ENCODE data around the gene INKA2. TPM values are rescaled to one million over a fixed set of nuclear protein-coding genes. Genes with fewer than 3 reads are reported as not detected.

INKA2 gene
- 5.3 TPM for polyA plus RNA-seq (2013, experiment 1 of 2)
- 4.5 TPM for polyA plus RNA-seq (2013, experiment 2 of 2)

- H3K9me3 ChIP-seq (ENCODE audit: insufficient read depth, low read depth, low read length) = no peaks in the 10 kb centered on the region
- H3K4me1 ChIP-seq (ENCODE audit: insufficient read depth, low read length) = peaks cover 27% of the 10 kb centered on the region
- H3K27me3 ChIP-seq (ENCODE audit: insufficient read depth, low read length) = peaks cover 17% of the 10 kb centered on the region
- no peaks in the 10 kb centered on the region for H3K36me3 ChIP-seq (ENCODE audit: insufficient read depth, low read length)
- peak within 1 kb of the TSS; percentile 89; the same call in 1 of the 2 replicates for H3K27ac ChIP-seq (ENCODE audit: low read depth, low read length)
- H3K4me3 ChIP-seq (ENCODE audit: low read length) = peak within 1 kb of the TSS; percentile 74
- WGBS = under 1% methylated on average over 59 of the region's 59 CpGs
- peak within 1 kb of the TSS; percentile 64 for H3K9ac ChIP-seq (ENCODE audit: low read depth, low read length)
Measured at GRCh38 chr1:111739194-111739924, at the start of gene INKA2. TSS of gene INKA2 (minus strand) at chr1:111739395. CDS start at chr1:111739242, 153 bp downstream.

GRCh38 chr1:111786669-111787207 is 47.5 kb upstream of the INKA2 start:
- H3K27ac ChIP-seq (ENCODE audit: low read depth, low read length) = no peak overlapping the region
- no peak overlapping the region for H3K4me3 ChIP-seq (ENCODE audit: low read length)
- no peak overlapping the region for H3K9ac ChIP-seq (ENCODE audit: low read depth, low read length)
- H3K4me1 ChIP-seq (ENCODE audit: insufficient read depth, low read length) = no peaks in the 10 kb centered on the region
- 90% methylated on average over 9 of the region's 9 CpGs for WGBS
- H3K27me3 ChIP-seq (ENCODE audit: insufficient read depth, low read length) = no peaks in the 10 kb centered on the region
- H3K36me3 ChIP-seq (ENCODE audit: insufficient read depth, low read length) = no peaks in the 10 kb centered on the region
- H3K9me3 ChIP-seq (ENCODE audit: insufficient read depth, low read depth, low read length) = no peaks in the 10 kb centered on the region

GRCh38 chr1:111784273-111784901 is 45.2 kb upstream of the INKA2 start:
- H3K4me1 ChIP-seq (ENCODE audit: insufficient read depth, low read length) = no peaks in the 10 kb centered on the region
- 88% methylated on average over 2 of the region's 4 CpGs for WGBS
- no peaks in the 10 kb centered on the region for H3K9me3 ChIP-seq (ENCODE audit: insufficient read depth, low read depth, low read length)
- no peak overlapping the region for H3K9ac ChIP-seq (ENCODE audit: low read depth, low read length)
- no peak overlapping the region for H3K4me3 ChIP-seq (ENCODE audit: low read length)
- H3K27ac ChIP-seq (ENCODE audit: low read depth, low read length) = no peak overlapping the region
- H3K36me3 ChIP-seq (ENCODE audit: insufficient read depth, low read length) = no peaks in the 10 kb centered on the region
- H3K27me3 ChIP-seq (ENCODE audit: insufficient read depth, low read length) = no peaks in the 10 kb centered on the region

- no peaks in the 10 kb centered on the region for H3K36me3 ChIP-seq (ENCODE audit: insufficient read depth, low read length)
- H3K4me3 ChIP-seq (ENCODE audit: low read length) = no peak overlapping the region
- H3K4me1 ChIP-seq (ENCODE audit: insufficient read depth, low read length) = 0 out of 2 replicates have a peak, but pooled peaks cover 4% of the 10 kb centered on the region
- no peaks in the 10 kb centered on the region for H3K9me3 ChIP-seq (ENCODE audit: insufficient read depth, low read depth, low read length)
- no CpG with 5 or more reads among the region's 2 CpGs for WGBS
- no peak overlapping the region for H3K27ac ChIP-seq (ENCODE audit: low read depth, low read length)
- no peaks in the 10 kb centered on the region for H3K27me3 ChIP-seq (ENCODE audit: insufficient read depth, low read length)
- no peak overlapping the region for H3K9ac ChIP-seq (ENCODE audit: low read depth, low read length)
Measured at GRCh38 chr1:111779546-111779945, 40.4 kb upstream of the INKA2 start.

- Histone ChIP-seq H3K36me3 (ENCODE audit: insufficient read depth, low read length) (no peaks in the 10 kb centered on the region), H3K4me1 (ENCODE audit: insufficient read depth, low read length) (0 out of 2 replicates have a peak, but pooled peaks cover 4% of the 10 kb centered on the region), H3K27me3 (ENCODE audit: insufficient read depth, low read length) (no peaks in the 10 kb centered on the region), H3K27ac (ENCODE audit: low read depth, low read length) (no peak overlapping the region; the same call in 1 of the 2 replicates), H3K4me3 (ENCODE audit: low read length) (no peak overlapping the region), H3K9me3 (ENCODE audit: insufficient read depth, low read depth, low read length) (no peaks in the 10 kb centered on the region), H3K9ac (ENCODE audit: low read depth, low read length) (no peak overlapping the region)
- WGBS = 79% methylated on average over 2 of the region's 2 CpGs
Measured at GRCh38 chr1:111778541-111779051, 39.4 kb upstream of the INKA2 start.

- 95% methylated on average over 6 of the region's 6 CpGs for WGBS
- Histone ChIP-seq H3K4me3 (ENCODE audit: low read length) (no peak overlapping the region), H3K27ac (ENCODE audit: low read depth, low read length) (peak overlapping the region; percentile 42; the same call in 1 of the 2 replicates)
Measured at GRCh38 chr1:111778066-111778465, 38.9 kb upstream of the INKA2 start.

GRCh38 chr1:111777301-111777700 is 38.1 kb upstream of the INKA2 start:
- H3K36me3 ChIP-seq (ENCODE audit: insufficient read depth, low read length) = no peaks in the 10 kb centered on the region
- WGBS = 94% methylated on average over 1 of the region's 1 CpG
- no peak overlapping the region for H3K4me3 ChIP-seq (ENCODE audit: low read length)
- no peaks in the 10 kb centered on the region for H3K9me3 ChIP-seq (ENCODE audit: insufficient read depth, low read depth, low read length)
- no peak overlapping the region for H3K9ac ChIP-seq (ENCODE audit: low read depth, low read length)
- H3K4me1 ChIP-seq (ENCODE audit: insufficient read depth, low read length) = 0 out of 2 replicates have a peak, but pooled peaks cover 4% of the 10 kb centered on the region
- no peaks in the 10 kb centered on the region for H3K27me3 ChIP-seq (ENCODE audit: insufficient read depth, low read length)
- H3K27ac ChIP-seq (ENCODE audit: low read depth, low read length) = no peak overlapping the region

More at GRCh38 chr1:111778066-111778465, 38.9 kb upstream of the INKA2 start:
- H3K4me1 ChIP-seq (ENCODE audit: insufficient read depth, low read length) = 0 out of 2 replicates have a peak, but pooled peaks cover 4% of the 10 kb centered on the region
- H3K9ac ChIP-seq (ENCODE audit: low read depth, low read length) = no peak overlapping the region
- H3K36me3 ChIP-seq (ENCODE audit: insufficient read depth, low read length) = no peaks in the 10 kb centered on the region
- H3K27me3 ChIP-seq (ENCODE audit: insufficient read depth, low read length) = no peaks in the 10 kb centered on the region
- no peaks in the 10 kb centered on the region for H3K9me3 ChIP-seq (ENCODE audit: insufficient read depth, low read depth, low read length)

GRCh38 chr1:111776861-111777260 is 37.7 kb upstream of the INKA2 start:
- H3K9me3 ChIP-seq (ENCODE audit: insufficient read depth, low read depth, low read length) = no peaks in the 10 kb centered on the region
- no peaks in the 10 kb centered on the region for H3K36me3 ChIP-seq (ENCODE audit: insufficient read depth, low read length)
- no peak overlapping the region for H3K9ac ChIP-seq (ENCODE audit: low read depth, low read length)
- H3K27ac ChIP-seq (ENCODE audit: low read depth, low read length) = no peak overlapping the region
- no peak overlapping the region for H3K4me3 ChIP-seq (ENCODE audit: low read length)
- 0 out of 2 replicates have a peak, but pooled peaks cover 4% of the 10 kb centered on the region for H3K4me1 ChIP-seq (ENCODE audit: insufficient read depth, low read length)
- no peaks in the 10 kb centered on the region for H3K27me3 ChIP-seq (ENCODE audit: insufficient read depth, low read length)
- WGBS = 91% methylated on average over 8 of the region's 8 CpGs

- WGBS = 80% methylated on average over 2 of the region's 2 CpGs
- Histone ChIP-seq H3K9me3 (ENCODE audit: insufficient read depth, low read depth, low read length) (no peaks in the 10 kb centered on the region), H3K27ac (ENCODE audit: low read depth, low read length) (no peak overlapping the region), H3K27me3 (ENCODE audit: insufficient read depth, low read length) (no peaks in the 10 kb centered on the region), H3K4me1 (ENCODE audit: insufficient read depth, low read length) (0 out of 2 replicates have a peak, but pooled peaks cover 4% of the 10 kb centered on the region), H3K9ac (ENCODE audit: low read depth, low read length) (no peak overlapping the region), H3K4me3 (ENCODE audit: low read length) (no peak overlapping the region), H3K36me3 (ENCODE audit: insufficient read depth, low read length) (no peaks in the 10 kb centered on the region)
Measured at GRCh38 chr1:111776391-111776790, 37.2 kb upstream of the INKA2 start.

GRCh38 chr1:111775966-111776365 is 36.8 kb upstream of the INKA2 start:
- no peak overlapping the region for H3K27ac ChIP-seq (ENCODE audit: low read depth, low read length)
- WGBS = 75% methylated on average over 7 of the region's 9 CpGs
- H3K4me3 ChIP-seq (ENCODE audit: low read length) = no peak overlapping the region
- H3K9me3 ChIP-seq (ENCODE audit: insufficient read depth, low read depth, low read length) = no peaks in the 10 kb centered on the region
- no peaks in the 10 kb centered on the region for H3K27me3 ChIP-seq (ENCODE audit: insufficient read depth, low read length)
- H3K36me3 ChIP-seq (ENCODE audit: insufficient read depth, low read length) = no peaks in the 10 kb centered on the region
- H3K9ac ChIP-seq (ENCODE audit: low read depth, low read length) = no peak overlapping the region
- H3K4me1 ChIP-seq (ENCODE audit: insufficient read depth, low read length) = 0 out of 2 replicates have a peak, but pooled peaks cover 4% of the 10 kb centered on the region

- 92% methylated on average over 2 of the region's 4 CpGs for WGBS
- Histone ChIP-seq H3K4me3 (ENCODE audit: low read length) (no peak overlapping the region), H3K9ac (ENCODE audit: low read depth, low read length) (no peak overlapping the region), H3K4me1 (ENCODE audit: insufficient read depth, low read length) (no peaks in the 10 kb centered on the region), H3K27me3 (ENCODE audit: insufficient read depth, low read length) (no peaks in the 10 kb centered on the region), H3K36me3 (ENCODE audit: insufficient read depth, low read length) (peaks cover 35% of the 10 kb centered on the region), H3K27ac (ENCODE audit: low read depth, low read length) (no peak overlapping the region), H3K9me3 (ENCODE audit: insufficient read depth, low read depth, low read length) (no peaks in the 10 kb centered on the region)
Measured at GRCh38 chr1:111770916-111771315, 31.7 kb upstream of the INKA2 start.

Data from HUES64 (cell line).